HG02852 (cell line): ENCODE measurements around the gene MPDU1.

ENCODE experiments used
- ATAC-seq: cut with Tn5 transposase; IDR thresholded peaks from one replicate; pipeline ENCODE4 v1.9.1; 2021; ENCODE audit warnings: mild to moderate bottlenecking, moderate library complexity; ENCODE audit not compliant: unreplicated experiment

Gene MPDU1

GRCh38 chr17:7560172-7561027 lies 23.3 kb upstream of the MPDU1 start:
- ATAC-seq, result no peak

- peak; percentile 47 for ATAC-seq
Measured at GRCh38 chr17:7561028-7561575, 22.6 kb upstream of the MPDU1 start.

- ATAC-seq, result peak; percentile 55
Measured at GRCh38 chr17:7561589-7562207, 22.0 kb upstream of the MPDU1 start, which contains the start of gene SENP3. TSS of gene SENP3 (plus strand) at chr17:7561919. CDS start at chr17:7563077, 1,158 bp downstream.

- peak; percentile 6 for ATAC-seq
Measured at GRCh38 chr17:7562208-7562605, 21.4 kb upstream of the MPDU1 start.

GRCh38 chr17:7563115-7563869 lies 20.4 kb upstream of the MPDU1 start:
- ATAC-seq, result no peak

- ATAC-seq, result no peak
Measured at GRCh38 chr17:7569571-7569970, 14.1 kb upstream of the MPDU1 start.

- ATAC-seq, result no peak
Measured at GRCh38 chr17:7570351-7570750, 13.3 kb upstream of the MPDU1 start.

- ATAC-seq, result no peak
Measured at GRCh38 chr17:7572338-7572587, 11.4 kb upstream of the MPDU1 start.

- peak; percentile 84 for ATAC-seq
Measured at GRCh38 chr17:7572588-7573323, 10.9 kb upstream of the MPDU1 start.

- ATAC-seq, result no peak
Measured at GRCh38 chr17:7573324-7574080, 10.2 kb upstream of the MPDU1 start.

GRCh38 chr17:7574176-7574953 lies 9.3 kb upstream of the MPDU1 start:
- ATAC-seq, result no peak

- no peak for ATAC-seq
Measured at GRCh38 chr17:7575481-7575883, 8.2 kb upstream of the MPDU1 start.

- no peak for ATAC-seq
Measured at GRCh38 chr17:7575959-7576358, 7.7 kb upstream of the MPDU1 start.

GRCh38 chr17:7576432-7576937 lies 7.2 kb upstream of the MPDU1 start:
- no peak for ATAC-seq

GRCh38 chr17:7577327-7578199 lies 6.1 kb upstream of the MPDU1 start:
- ATAC-seq, result no peak

GRCh38 chr17:7579001-7579833 lies 4.4 kb upstream of the MPDU1 start, which contains the start of gene CD68:
TSS of gene CD68 (plus strand) at chr17:7579638. CDS start at chr17:7579678, 40 bp downstream.
- no peak for ATAC-seq
